ENCODE results near the gene FSTL4.

GRCh38 chr5:133653760-133654049 is 41.4 kb upstream of the FSTL4 start:
- TF ChIP-seq, protein P1, sequence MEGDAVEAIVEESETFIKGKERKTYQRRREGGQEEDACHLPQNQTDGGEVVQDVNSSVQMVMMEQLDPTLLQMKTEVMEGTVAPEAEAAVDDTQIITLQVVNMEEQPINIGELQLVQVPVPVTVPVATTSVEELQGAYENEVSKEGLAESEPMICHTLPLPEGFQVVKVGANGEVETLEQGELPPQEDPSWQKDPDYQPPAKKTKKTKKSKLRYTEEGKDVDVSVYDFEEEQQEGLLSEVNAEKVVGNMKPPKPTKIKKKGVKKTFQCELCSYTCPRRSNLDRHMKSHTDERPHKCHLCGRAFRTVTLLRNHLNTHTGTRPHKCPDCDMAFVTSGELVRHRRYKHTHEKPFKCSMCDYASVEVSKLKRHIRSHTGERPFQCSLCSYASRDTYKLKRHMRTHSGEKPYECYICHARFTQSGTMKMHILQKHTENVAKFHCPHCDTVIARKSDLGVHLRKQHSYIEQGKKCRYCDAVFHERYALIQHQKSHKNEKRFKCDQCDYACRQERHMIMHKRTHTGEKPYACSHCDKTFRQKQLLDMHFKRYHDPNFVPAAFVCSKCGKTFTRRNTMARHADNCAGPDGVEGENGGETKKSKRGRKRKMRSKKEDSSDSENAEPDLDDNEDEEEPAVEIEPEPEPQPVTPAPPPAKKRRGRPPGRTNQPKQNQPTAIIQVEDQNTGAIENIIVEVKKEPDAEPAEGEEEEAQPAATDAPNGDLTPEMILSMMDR (IDR thresholded peaks at IDR 0.05), result no peak
- TF ChIP-seq ZFX (IDR thresholded peaks at IDR 0.05; ENCODE audit: borderline replicate concordance), result no peak
